GM12864 (cell line): ENCODE data around the gene TMIGD1.

Experiments used
- DNase-seq: peaks from one replicate; pipeline ENCODE4 v3.0.0-alpha.2; 2011; ENCODE audit warnings: low read depth
- H3K4me3 ChIP-seq: 2 replicates; pipeline ENCODE4 v1.5.1; 2011; ENCODE audit warnings: mild to moderate bottlenecking, low read depth, low read length, control low read depth
- CTCF ChIP-seq: IDR thresholded peaks from 2 replicates; pipeline ENCODE4 v1.5.1; 2011; ENCODE audit warnings: low read depth, mild to moderate bottlenecking, moderate library complexity, low read length, control low read depth, inconsistent platforms; ENCODE audit errors: missing control alignments

The TMIGD1 gene

GRCh38 chr17:30378825-30379302, 45.0 kb upstream of the TMIGD1 start, which contains the start of gene CPD:
TSS of gene CPD (plus strand) at chr17:30378927. CDS start at chr17:30378981, 54 bp downstream.
- no peak for TF ChIP-seq CTCF
- H3K4me3 ChIP-seq, result peak within 1 kb of the TSS; percentile 83
- DNase-seq, result peak; percentile 75

- no peak for TF ChIP-seq CTCF
- DNase-seq, result no peak
- peak overlapping the region; percentile 83 for H3K4me3 ChIP-seq
These were observed 44.5 kb upstream of the TMIGD1 start for GRCh38 chr17:30378241-30378824.

- DNase-seq, result no peak
- H3K4me3 ChIP-seq, result no peak overlapping the region
- TF ChIP-seq CTCF, result no peak
These were observed 43.9 kb upstream of the TMIGD1 start for GRCh38 chr17:30377574-30378240.

- no peak for TF ChIP-seq CTCF
- peak; percentile 54 for DNase-seq
- H3K4me3 ChIP-seq, result no peak overlapping the region; the same call in 1 of the 2 replicates
These were observed 43.0 kb upstream of the TMIGD1 start for GRCh38 chr17:30376621-30377452.

GRCh38 chr17:30375661-30376060, 41.8 kb upstream of the TMIGD1 start:
- TF ChIP-seq CTCF, result no peak
- H3K4me3 ChIP-seq, result no peak overlapping the region
- DNase-seq, result no peak

GRCh38 chr17:30372755-30373154, 38.9 kb upstream of the TMIGD1 start:
- no peak for DNase-seq
- no peak overlapping the region for H3K4me3 ChIP-seq
- TF ChIP-seq CTCF, result peak; percentile 32
